Measurements from ENCODE around the gene CLEC20A. TPM values are rescaled to one million over a fixed set of nuclear protein-coding genes. Genes with fewer than 3 reads are reported as not detected.

CLEC20A gene
- total RNA-seq, 3 donors from 2014 or later: not detected

DNA sequence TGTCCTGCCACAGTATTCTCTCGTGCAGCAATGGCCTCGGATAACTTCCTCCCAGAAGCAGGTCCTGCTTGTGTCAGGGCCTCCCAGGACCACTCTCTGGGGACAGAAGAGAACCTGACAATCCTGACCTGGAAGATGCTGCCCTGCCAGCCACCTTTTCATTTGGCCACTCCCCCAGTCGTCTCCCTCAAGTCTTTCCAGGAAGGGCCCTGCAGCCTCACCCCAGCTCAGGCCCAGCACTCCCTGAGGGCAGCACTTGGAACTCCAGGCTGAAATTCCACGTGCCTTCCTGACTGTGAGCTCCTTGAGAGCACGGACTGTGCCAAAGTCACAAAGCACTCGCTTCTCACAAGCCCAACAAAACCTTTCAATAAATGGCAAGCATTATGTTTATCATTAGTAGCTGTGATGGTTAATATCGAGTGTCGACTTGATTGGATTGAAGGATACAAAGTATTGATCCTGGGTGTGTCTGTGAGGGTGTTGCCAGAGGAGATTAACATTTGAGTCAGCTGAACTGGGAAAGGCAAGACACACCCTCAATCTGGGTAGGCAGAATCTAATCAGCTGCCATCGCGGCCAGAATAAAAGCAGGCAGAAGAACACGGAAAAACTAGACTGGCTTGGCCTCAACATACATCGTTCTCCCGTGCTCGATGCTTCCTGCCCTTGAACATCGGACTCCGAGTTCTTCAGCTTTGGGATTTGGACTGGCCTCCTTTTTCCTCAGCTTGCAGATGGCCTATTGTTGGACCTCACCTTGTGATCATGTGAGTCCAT is 2.3 kb upstream of the CLEC20A start:
- Mint-ChIP-seq H3K4me3 (no peak overlapping the region), H3K9me3 (no peaks in the 10 kb centered on the region), H3K36me3 (ENCODE audit: insufficient read depth) (no peaks in the 10 kb centered on the region), H3K4me1 (ENCODE audit: low read depth) (no peaks in the 10 kb centered on the region), H3K27me3 (ENCODE audit: low read depth) (peaks cover 10% of the 10 kb centered on the region)
- DNase-seq (no peak), ATAC-seq (no peak)

- no peak for ATAC-seq
- no peaks in the 10 kb centered on the region for H3K4me1 Mint-ChIP-seq (ENCODE audit: low read depth)
- no peak overlapping the region for H3K4me3 Mint-ChIP-seq
Measured at GRCh38 chr1:178497903-178498478, 1.2 kb upstream of the CLEC20A start.

DNA sequence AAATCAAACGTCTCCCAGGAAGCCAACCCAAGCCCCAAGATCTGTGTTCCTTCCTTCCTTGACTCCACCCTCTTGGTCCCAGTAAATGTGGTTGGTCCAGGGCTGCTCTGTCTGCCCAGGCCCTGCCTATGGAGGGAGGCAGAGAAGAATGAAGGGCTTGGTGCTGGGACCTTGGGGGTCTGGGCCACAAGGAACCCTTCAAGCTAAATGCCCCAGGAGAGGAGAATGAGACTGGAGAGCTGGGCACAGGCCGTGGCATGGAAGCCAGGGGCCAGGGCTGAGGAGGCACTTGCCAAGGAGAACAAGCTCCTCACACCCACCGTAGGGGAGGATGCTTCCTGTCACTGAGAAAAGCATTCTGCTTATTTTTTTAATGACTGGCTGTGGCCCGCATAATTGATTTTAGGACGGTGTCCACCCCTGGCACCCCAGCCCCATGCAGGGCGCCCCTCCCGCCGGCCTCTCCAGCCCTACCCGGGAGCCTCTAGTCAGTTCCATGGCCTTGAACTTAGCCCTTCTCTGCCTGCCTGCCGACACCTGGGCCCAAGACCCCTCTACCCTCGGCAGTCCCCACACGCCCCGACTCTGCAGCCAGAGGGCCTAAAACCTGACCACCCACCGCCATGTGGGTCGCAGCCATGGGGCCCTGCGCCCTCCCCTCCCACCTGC is 889 bp downstream of the CLEC20A start:
- no peak overlapping the region for H3K4me3 Mint-ChIP-seq
- no peaks in the 10 kb centered on the region for H3K4me1 Mint-ChIP-seq (ENCODE audit: low read depth)
- H3K27me3 Mint-ChIP-seq (ENCODE audit: low read depth): no peaks in the 10 kb centered on the region
- H3K9me3 Mint-ChIP-seq: no peaks in the 10 kb centered on the region
- H3K36me3 Mint-ChIP-seq (ENCODE audit: insufficient read depth): no peaks in the 10 kb centered on the region
- DNase-seq (no peak), ATAC-seq (no peak)

More at GRCh38 chr1:178497903-178498478, 1.2 kb upstream of the CLEC20A start:
- Mint-ChIP-seq H3K27me3 (ENCODE audit: low read depth) (peaks cover 2% of the 10 kb centered on the region), H3K9me3 (no peaks in the 10 kb centered on the region), H3K36me3 (ENCODE audit: insufficient read depth) (no peaks in the 10 kb centered on the region)
- no peak for DNase-seq

DNA sequence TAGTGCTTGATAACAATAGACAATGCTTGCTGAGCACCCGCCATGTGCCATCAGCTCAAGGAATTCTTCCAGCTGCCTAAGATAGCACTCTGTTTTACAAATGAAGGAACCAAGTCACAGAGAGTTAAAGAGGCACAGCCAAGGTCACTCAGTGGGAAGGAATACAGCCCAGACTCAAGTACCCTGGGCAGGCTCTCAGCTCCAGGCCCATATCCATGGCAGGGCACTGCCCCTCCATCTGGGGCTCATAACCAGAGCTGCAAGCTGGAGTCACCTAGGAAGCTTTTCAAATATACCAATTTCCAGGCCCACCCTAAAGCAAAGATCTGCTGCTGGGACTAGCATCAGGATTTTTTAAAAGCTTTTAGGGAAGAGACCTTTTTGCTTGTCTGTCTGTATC is 1.6 kb downstream of the CLEC20A start:
- Mint-ChIP-seq H3K4me3 (no peak overlapping the region), H3K4me1 (ENCODE audit: low read depth) (no peaks in the 10 kb centered on the region), H3K27me3 (ENCODE audit: low read depth) (no peaks in the 10 kb centered on the region), H3K36me3 (ENCODE audit: insufficient read depth) (no peaks in the 10 kb centered on the region), H3K9me3 (no peaks in the 10 kb centered on the region)
- DNase-seq (no peak), ATAC-seq (no peak)

- Mint-ChIP-seq H3K4me1 (ENCODE audit: low read depth) (no peaks in the 10 kb centered on the region), H3K4me3 (no peak overlapping the region), H3K27me3 (ENCODE audit: low read depth) (no peaks in the 10 kb centered on the region), H3K36me3 (ENCODE audit: insufficient read depth) (no peaks in the 10 kb centered on the region), H3K9me3 (no peaks in the 10 kb centered on the region)
- ATAC-seq (no peak), DNase-seq (no peak)
Measured at GRCh38 chr1:178494569-178494971, 2.2 kb downstream of the CLEC20A start.

DNA sequence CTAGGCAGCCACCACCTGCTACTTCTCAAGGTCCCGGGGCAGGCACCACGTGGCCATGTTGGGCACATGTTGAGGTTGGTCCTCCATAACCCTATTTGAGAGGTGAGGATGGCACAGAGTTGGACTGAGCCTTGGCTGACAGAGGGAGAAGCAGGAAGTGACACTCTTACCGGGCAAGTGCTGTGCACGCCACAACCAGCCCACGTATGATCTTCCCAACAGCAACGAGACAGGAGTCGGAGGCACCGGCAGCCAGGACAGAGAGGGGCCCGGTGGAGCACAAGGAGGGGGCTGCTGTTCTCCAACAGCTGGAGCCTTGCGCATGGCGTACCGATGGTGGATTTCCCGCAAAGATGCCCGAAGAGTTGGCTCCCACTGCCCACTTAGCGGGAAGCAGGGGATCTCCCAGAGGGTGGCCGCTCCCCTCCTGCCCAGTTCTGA is 3.4 kb downstream of the CLEC20A start:
- no peak for ATAC-seq
- peaks cover under 1% of the 10 kb centered on the region for H3K27me3 Mint-ChIP-seq (ENCODE audit: low read depth)

DNA sequence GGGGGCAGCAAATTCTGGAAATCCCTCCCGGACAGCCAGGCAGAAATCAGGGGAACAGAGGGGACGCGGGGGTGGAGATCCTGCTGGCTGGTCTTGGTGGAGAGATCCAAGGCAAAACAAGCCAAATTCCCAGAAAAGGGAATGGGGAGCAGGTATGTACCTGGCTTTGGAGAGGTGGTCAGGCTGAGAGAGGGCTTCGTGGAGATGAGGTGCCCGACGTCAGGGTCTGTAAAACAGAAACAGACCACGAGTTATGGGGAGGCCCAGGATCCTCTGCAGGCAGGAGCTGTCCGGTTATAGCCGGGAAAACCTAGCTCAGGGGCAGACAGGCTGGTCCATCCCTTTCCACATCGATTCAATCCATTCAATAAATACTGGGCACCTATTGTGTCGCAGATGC is 4.4 kb downstream of the CLEC20A start:
- Mint-ChIP-seq H3K4me1 (ENCODE audit: low read depth) (no peaks in the 10 kb centered on the region), H3K9me3 (no peaks in the 10 kb centered on the region), H3K4me3 (no peak overlapping the region), H3K27me3 (ENCODE audit: low read depth) (peaks cover 9% of the 10 kb centered on the region), H3K36me3 (ENCODE audit: insufficient read depth) (no peaks in the 10 kb centered on the region)
- ATAC-seq: no peak
- no peak for DNase-seq

More for the DNA sequence above, 3.4 kb downstream of the CLEC20A start:
- DNase-seq: no peak
- Mint-ChIP-seq H3K9me3 (no peaks in the 10 kb centered on the region), H3K4me1 (ENCODE audit: low read depth) (no peaks in the 10 kb centered on the region), H3K36me3 (ENCODE audit: insufficient read depth) (no peaks in the 10 kb centered on the region), H3K4me3 (no peak overlapping the region)

DNA sequence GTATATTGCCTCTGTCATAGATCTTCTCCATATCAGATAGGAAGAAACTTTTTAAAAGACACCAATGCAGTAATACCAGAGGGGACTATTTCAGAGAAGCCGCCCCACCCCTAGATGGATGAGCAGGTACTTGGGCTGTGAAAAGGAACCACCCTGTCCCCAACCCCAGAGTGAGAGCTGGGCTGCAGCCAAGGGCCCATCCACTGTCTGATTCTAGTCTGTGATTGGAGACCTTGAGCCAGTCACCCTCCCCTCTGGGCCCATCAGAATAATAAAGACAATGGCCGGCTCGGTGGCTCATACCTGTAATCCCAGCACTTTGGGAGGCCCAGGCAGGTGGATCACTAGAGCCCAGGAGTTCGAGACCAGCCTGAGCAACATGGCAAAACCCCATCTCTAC is 5.0 kb downstream of the CLEC20A start:
- DNase-seq (no peak), ATAC-seq (no peak)
- Mint-ChIP-seq H3K9me3 (no peaks in the 10 kb centered on the region), H3K4me3 (no peak overlapping the region), H3K27me3 (ENCODE audit: low read depth) (peaks cover 9% of the 10 kb centered on the region), H3K36me3 (ENCODE audit: insufficient read depth) (no peaks in the 10 kb centered on the region), H3K4me1 (ENCODE audit: low read depth) (no peaks in the 10 kb centered on the region)

DNA sequence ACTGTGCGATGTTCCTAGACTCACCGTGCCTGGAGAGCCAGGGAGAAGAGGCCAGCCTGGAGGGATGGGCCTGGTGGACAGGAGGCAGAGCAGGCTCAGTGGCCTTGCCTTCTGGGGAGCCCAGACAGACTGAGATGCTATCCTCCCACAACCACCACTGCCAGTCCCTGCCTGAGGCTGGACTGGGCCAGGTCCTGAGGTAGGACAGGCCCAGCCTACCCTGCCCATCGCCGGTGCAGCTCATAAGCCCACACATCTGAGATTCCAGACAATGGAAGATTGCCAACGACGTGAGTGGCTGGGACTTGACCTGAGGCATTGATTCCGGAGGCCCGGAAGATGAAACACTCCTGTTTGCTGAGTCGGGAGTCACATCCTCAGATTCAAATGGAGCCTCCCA is 5.8 kb downstream of the CLEC20A start:
- H3K4me1 Mint-ChIP-seq (ENCODE audit: low read depth): no peaks in the 10 kb centered on the region
- DNase-seq: no peak
- no peak overlapping the region for H3K4me3 Mint-ChIP-seq
- H3K36me3 Mint-ChIP-seq (ENCODE audit: insufficient read depth): no peaks in the 10 kb centered on the region
- H3K9me3 Mint-ChIP-seq: no peaks in the 10 kb centered on the region
- peaks cover 9% of the 10 kb centered on the region for H3K27me3 Mint-ChIP-seq (ENCODE audit: low read depth)
- no peak for ATAC-seq

DNA sequence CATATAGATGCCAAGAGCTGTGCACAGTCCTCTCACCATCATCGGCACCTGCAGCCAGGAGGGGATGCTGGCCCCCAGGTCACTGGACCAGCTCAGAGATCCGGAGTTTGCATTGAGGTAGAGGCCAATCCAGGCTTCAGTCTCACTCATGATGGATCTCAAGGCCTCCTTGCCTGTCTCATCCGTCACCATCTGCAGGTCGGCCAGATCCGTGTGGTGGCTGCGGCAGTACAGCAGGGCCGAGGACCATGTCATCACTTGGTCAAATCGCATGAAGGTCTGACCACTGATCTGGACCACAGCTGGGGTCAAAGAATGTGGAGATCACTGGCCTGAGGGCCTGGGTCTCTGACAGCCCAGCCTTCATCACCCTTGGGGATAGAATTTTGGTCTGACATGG is 6.6 kb downstream of the CLEC20A start:
- Mint-ChIP-seq H3K36me3 (ENCODE audit: insufficient read depth) (no peaks in the 10 kb centered on the region), H3K27me3 (ENCODE audit: low read depth) (peaks cover 9% of the 10 kb centered on the region), H3K4me3 (no peak overlapping the region), H3K9me3 (no peaks in the 10 kb centered on the region), H3K4me1 (ENCODE audit: low read depth) (no peaks in the 10 kb centered on the region)
- ATAC-seq (no peak), DNase-seq (no peak)

DNA sequence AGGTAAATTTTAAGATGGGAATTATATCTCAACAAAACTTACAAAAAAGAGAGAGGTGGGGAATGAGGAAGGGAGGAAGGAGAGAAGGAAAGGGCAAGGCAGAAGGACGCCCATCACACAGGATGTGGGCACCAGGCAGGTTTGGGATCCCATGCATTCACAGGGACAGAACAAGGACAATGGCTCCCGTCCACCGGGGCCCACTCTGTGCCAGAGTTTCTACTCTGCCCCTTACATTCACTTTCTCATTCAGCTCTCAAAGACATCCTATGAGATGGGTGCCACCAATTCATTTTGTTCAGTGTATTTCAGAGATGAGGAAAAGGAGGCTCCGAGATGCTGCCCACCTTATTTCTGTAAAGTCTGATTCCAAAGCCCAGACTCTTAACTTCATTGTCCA is 7.4 kb downstream of the CLEC20A start:
- DNase-seq: no peak
- Mint-ChIP-seq H3K27me3 (ENCODE audit: low read depth) (peaks cover 9% of the 10 kb centered on the region), H3K4me1 (ENCODE audit: low read depth) (no peaks in the 10 kb centered on the region), H3K36me3 (ENCODE audit: insufficient read depth) (no peaks in the 10 kb centered on the region), H3K4me3 (no peak overlapping the region), H3K9me3 (no peaks in the 10 kb centered on the region)
- ATAC-seq: no peak

GRCh38 chr1:178488393-178488792 is 8.4 kb downstream of the CLEC20A start:
- no peak overlapping the region for H3K4me3 Mint-ChIP-seq
- H3K9me3 Mint-ChIP-seq: no peaks in the 10 kb centered on the region
- H3K4me1 Mint-ChIP-seq (ENCODE audit: low read depth): no peaks in the 10 kb centered on the region
- DNase-seq (no peak), ATAC-seq (peak in 1 of 2 donors; percentile 9)
- no peaks in the 10 kb centered on the region for H3K36me3 Mint-ChIP-seq (ENCODE audit: insufficient read depth)
- H3K27me3 Mint-ChIP-seq (ENCODE audit: low read depth): peaks cover 9% of the 10 kb centered on the region

DNA sequence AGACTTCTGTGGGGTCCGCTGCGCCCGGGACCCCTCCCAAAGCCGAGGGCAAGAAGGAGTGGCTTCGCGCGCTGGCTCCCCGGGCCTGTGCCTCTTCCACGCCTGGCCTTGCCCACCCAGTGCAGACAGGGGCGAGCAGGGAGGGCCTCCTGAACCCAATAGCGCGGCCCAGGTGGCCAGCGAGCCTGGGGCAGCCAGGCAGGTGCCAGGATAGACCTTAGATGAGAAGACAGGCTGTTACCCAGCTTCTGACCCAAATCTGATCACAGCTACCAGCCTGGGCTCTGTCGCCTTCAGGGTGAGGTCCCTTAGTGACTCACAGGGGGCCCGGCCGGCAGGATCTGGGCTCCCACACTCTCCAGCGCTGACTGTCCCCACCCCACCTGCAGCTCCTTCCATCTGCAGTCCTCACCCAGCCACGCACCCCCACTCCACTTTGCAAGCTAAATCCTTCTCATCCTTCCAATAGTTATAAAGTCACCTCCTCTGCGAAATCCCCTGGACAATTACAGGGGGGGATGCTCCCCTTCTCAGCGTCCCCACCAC is 9.6 kb downstream of the CLEC20A start:
- peaks cover 9% of the 10 kb centered on the region for H3K27me3 Mint-ChIP-seq (ENCODE audit: low read depth)
- no peaks in the 10 kb centered on the region for H3K4me1 Mint-ChIP-seq (ENCODE audit: low read depth)
- no peaks in the 10 kb centered on the region for H3K36me3 Mint-ChIP-seq (ENCODE audit: insufficient read depth)
- no peaks in the 10 kb centered on the region for H3K9me3 Mint-ChIP-seq
- DNase-seq (no peak), ATAC-seq (no peak)
- H3K4me3 Mint-ChIP-seq: no peak overlapping the region

GRCh38 chr1:178486100-178487069 is 10.4 kb downstream of the CLEC20A start:
- H3K9me3 Mint-ChIP-seq: no peaks in the 10 kb centered on the region
- ATAC-seq (peak in 1 of 2 donors; percentile 8), DNase-seq (no peak)
- H3K4me1 Mint-ChIP-seq (ENCODE audit: low read depth): no peaks in the 10 kb centered on the region
- no peak overlapping the region for H3K4me3 Mint-ChIP-seq
- peaks cover 9% of the 10 kb centered on the region for H3K27me3 Mint-ChIP-seq (ENCODE audit: low read depth)
- no peaks in the 10 kb centered on the region for H3K36me3 Mint-ChIP-seq (ENCODE audit: insufficient read depth)
